HG03139 (cell line): ENCODE measurements around the gene HNRNPA1L2.
"Not testable (repeated sequence)": the region's sequence is repeated elsewhere in the genome, so short reads cannot be mapped to it uniquely, and the experiment has no call there.

Experiments
- ATAC-seq: cut with Tn5 transposase; IDR thresholded peaks from one replicate; pipeline ENCODE4 v1.9.1; 2021; ENCODE audit not compliant: unreplicated experiment

Gene HNRNPA1L2

DNA sequence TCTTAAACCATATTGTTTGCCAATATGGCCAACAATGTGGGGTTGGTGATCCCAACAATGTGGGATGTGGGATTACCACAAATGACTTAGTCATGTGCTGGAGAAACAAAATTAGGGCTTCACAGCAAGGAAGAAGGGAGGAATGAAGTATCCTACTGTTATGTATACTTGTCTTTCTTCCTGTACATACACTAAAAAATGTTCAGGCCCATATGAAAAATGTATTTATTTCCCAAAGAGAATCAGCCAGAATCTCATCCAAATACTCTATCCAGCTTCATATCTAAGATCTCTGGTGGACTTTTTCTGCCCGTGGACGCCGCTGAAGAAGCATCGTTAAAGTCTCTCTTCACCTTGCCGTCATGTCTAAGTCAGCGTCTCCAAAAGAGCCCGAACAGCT is at the start of gene HNRNPA1L2:
TSS of gene HNRNPA1L2 (plus strand) at position 301 of the 400 bp plus-strand sequence. CDS start at position 363, 62 bp downstream.
- ATAC-seq = no peak

DNA sequence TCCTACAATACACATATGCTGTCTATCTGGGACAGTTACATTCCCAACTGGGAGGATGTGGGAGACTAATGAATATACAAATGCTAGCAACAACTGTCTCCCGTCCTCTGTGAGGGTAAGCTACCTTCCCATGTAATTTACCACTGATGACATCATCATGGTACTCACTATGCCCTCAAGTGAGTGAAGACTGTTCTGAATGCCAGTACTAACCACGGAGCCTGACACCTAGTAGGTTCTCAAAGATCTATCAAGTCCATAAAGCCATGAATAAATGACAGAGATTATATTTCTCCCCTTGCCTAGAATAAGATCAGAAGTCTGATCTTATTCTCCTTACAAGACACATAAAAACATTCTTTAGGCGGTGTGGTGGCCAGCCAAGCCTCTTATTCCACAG is 49.1 kb upstream of the HNRNPA1L2 start:
- ATAC-seq = not testable (repeated sequence)

DNA sequence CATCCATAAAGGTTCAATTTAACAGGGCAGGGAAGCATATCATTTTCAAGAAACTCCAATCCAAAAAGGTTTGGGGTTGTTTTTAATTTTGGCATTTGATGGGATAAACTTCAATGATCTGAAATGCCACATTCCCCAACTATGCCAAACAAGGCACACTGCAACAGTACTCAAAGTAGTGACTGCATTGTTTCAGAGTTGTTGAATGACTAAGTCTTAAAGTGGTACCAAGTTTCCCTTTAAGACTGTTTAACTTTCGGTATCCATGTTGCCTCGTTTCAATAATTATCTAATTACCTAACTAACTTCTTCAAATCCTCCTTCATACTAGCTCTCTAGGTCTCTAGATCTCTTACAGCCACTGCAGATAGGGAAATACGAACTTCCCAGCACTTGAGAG is 48.4 kb upstream of the HNRNPA1L2 start:
- ATAC-seq = not testable (repeated sequence)

DNA sequence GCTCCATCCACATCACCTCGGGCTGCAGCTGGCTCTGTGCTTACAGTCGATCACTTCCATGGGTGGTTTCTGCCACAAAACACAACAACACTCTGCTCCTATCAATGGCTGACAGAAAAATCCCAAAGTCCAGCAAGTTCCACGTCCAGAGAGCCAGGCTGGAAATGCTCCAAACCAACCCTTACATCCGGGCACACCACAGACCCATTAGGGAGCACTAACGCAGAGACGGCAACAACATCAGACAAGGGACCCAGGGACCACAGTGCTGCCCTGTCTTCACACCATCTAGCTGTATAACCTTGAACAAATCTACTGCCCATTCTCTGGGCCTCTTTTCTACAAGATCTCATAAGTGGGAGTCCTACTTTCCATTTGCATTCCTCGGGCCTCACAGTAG is 47.9 kb upstream of the HNRNPA1L2 start:
- not testable (repeated sequence) for ATAC-seq

DNA sequence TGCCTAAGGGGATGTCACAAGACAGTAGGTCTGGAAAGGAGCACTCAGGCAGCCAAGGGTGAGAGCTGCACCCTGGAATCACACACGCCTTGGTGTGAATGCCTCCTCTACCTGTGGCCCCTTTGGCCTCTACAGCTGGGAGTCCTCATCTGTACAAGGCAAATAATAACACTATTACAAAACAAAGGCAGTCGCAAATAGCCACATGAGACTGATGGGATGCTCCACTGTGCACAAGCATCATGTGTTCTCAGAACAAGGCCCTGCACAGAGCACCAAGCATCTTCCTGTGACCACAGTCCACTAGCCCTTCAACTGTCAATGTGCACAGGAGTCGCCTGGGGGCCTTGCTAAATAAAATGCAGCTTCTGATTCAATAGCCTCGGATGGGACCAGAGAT is 44.6 kb upstream of the HNRNPA1L2 start:
- no peak for ATAC-seq

DNA sequence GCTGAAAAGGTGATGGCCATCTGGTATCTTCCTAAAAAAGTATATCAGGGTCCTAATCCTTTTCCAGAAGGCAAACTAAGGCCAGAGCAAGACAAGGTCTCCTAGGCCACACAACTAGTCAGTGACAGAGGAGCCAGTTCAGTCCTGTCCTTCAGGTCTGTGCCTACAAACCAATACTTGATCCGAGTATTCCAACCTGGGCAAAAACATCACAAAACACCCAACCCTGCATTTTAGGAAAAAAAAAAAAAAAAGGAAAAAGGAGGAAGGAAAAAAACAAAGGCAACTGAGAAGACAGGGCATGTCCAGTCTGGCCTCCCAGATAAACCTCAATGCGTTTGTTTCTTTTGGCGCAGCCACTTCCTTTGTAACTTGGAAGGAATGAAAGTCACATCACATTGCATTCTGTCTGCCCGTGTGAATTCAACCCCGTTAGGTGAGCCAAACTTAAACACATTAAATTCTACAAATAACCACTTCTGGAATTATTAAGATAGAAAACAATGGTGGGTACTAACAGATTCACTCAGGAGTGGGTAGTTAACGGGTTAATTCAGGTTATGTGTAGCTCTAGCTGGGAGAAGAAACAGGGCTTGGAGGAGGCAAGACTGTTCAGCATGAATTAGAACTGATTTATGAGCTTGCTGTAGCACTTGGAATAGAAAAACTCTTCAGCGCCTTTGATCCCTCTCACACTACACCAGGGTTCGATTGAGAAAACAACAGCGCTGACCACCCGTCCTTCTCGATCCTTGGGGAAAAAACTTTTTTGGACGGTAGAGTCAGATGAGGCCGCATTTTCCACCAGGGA is 43.0 kb upstream of the HNRNPA1L2 start:
- ATAC-seq = peak; percentile 13

DNA sequence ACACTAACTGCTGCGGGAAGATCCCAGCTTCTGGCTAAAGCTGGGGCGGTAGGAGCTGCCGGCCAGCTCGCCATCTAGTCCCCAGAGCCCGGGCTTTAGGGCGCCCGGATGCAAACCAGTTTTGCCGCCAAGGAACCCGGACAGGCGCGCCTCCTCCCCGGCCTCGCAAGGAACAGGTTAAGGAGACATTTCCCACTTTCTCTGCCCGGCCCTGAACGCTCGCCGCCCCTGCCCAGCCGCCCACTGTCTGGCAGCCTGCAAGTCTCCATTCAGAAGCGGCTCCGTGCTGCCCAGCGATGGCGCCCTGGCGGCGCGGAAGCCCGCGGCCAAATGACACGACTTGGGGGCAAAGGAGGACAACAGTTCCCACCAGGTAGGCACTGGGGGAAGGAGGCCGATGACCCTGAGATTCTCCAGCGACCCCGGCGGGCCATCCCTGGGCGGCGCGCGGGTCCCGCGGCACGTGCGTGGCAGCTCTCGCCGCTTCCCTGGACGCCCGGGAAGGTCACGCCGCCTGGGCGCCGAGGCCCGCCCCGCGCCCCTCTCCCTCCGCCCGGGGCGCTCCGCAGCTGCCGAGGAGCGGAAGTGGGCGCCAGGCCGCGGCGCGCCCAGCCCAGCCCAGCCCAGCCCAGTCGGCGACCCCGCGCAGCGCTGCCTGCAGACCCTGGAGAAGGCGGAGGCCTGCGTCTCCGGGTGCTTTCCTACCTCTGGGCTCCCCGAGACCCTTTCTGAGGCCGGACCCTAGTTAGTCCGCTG is 42.2 kb upstream of the HNRNPA1L2 start:
- peak; percentile 66 for ATAC-seq

DNA sequence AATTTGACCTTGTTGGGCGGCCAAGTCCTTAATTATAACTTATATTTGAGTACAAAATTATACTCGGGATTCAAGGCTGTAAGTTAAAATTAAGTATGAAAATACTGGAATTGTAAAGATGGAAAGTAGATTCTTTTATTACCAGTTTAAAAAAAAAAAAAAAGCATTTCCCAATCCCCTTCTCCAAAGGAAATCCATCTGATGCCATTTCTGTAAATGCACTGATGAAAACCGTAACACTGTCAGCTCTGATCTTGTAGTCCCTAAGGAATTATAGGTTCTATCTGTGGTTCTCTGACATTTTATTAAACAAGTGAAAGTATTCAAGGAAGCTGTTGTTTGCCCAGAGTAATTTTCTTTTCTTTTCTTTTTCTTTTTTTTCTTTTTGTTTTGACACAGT is 41.6 kb upstream of the HNRNPA1L2 start:
- no peak for ATAC-seq

DNA sequence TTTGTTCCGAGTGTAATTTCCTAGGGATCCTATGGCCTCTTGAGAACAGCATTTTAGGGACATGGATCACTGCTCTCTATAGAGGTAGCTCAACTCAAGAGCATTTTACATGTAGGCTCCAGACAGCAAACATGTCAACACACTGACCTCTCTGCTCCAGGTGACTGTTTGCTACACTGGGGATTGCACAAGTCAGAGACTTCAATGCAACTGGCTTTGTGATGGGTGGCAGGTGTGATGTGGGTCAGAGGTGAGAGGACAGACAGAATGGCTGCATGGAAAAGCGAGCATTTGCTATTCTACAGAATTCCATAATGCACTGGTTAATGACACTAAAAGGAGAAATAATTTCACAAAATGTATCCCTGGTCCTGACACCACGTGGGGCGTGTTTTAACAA is 38.9 kb upstream of the HNRNPA1L2 start:
- not testable (repeated sequence) for ATAC-seq

DNA sequence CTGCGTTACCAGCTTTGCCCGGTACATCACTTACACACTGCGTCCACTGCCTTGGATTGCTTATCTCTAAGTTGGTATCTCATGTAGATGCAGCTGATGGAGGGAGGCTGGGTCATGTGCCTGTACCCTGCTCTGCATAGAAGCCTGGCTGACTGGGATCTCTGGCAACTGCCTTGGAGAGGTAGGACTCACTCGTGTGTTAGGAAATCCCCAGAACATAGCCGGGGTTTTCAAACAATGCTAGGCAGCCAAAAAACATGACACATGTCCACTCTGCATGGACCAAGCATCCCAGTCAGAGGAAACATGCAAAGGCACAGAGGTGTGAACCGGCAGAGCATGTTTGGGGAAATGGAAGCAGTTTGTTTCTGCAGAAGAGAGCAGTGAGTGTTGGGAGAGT is 36.1 kb upstream of the HNRNPA1L2 start:
- not testable (repeated sequence) for ATAC-seq

DNA sequence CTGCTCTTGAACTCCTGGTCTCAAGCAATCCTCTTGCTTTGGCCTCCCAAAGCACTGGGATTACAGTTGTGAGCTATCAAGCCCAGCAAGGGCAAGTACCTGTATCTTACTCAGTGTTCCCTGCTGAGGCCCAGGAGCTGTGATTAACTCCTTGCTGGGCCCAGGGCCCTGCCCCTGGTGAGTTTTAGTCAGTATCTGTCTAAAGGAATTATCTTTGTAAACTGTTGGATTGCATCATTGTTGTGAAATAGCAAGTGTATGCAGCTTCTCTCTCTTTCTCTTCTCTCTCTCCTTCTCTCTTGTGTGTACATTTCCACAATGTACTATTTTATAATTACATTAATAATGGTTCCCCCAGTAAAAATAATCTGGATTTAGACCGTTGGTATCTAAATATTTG is 35.4 kb upstream of the HNRNPA1L2 start:
- ATAC-seq = not testable (repeated sequence)

DNA sequence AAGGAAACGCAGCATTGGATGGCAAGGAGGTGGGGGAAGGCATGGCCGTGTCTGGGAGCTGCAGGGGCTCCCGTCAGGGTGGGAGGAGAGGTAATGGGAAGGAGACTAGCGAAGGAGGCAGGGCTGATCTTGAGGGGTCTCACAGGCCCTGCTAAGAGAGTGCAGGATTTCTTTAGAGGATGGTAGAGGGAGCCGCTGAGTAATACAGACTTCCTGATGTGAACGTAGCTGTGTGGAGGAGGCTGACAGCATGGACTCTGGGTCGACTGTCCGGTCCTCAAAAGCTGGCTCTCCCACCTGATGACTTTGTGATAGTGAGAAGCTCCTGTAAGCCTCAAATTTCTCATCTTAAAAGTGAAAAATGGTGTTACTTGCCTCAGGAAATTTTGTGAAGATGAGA is 34.0 kb upstream of the HNRNPA1L2 start:
- ATAC-seq = not testable (repeated sequence)

DNA sequence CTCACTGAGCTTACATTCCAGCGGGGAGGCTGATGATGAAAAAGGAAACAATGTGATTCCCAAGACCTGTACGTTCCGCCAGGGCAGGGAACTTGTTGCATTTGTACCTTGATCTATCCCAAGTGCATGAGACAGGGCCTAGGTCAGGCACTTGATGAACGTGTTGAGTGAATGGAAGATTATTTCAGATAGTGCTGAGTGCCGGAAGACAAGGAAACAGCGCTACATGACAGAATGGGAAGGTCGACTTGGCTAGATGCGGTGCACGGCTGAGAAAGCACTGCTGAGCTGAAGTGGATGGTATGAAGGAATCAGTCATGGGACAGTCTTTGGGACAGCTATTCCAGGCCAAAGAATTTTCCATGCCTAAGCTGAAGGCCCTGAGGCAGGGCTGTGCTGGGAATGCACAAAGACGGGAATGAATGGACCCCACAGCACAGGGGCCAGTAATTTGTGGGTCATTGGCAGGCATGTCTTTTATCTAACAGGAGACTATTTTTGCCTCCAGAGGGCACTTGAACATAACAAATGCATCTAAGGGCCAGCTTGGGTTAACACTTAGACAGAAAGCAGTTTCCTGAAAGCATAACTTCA is 33.1 kb upstream of the HNRNPA1L2 start:
- ATAC-seq = not testable (repeated sequence)

DNA sequence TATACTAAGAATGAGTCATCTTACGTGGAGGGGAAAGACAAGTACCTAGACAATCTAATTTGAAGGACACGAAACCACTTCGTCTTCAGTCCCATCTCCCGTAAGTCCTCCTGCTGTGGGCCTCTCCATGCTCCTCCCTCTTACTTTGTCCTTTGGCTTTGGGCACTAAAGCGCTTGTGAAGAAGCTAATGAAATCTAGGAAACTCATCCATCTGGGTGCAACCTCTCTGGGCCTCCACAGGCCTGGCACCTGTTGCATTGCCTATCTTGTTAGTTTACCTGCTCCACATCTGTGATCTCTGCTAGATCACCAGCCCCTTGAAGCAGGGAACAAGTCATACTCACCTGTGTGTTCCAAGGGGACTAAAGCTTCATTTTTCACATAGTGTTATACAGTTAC is 32.1 kb upstream of the HNRNPA1L2 start:
- not testable (repeated sequence) for ATAC-seq

DNA sequence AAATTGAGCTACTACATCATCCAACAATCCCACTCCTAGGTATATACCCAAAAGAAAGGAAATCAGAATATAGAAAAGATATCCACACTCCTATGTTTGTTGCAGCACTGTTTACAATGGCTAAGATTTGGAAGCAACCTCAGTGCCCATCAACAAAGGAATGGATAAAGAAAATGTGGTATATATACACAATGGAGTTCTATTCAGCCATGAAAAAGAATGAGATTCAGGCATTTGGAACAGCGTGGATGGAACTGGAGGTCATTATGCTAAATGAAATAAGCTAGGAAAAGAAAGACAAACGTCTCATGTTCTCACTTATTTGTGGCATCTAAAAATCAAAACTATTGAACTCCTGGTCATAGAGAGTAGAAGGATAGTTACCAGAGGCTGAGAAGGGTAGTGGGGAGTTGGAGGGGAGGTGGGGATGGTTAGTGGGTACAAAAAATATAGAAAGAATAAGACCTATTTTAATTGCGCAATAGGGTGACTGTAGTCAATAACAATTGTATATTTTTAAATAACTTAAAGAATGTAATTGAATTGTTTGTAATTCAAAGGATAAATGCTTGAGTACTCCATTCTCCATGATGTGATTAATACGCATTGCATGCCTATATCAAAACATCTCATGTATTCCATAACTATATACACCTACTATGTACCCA is 27.0 kb upstream of the HNRNPA1L2 start:
- no peak for ATAC-seq

DNA sequence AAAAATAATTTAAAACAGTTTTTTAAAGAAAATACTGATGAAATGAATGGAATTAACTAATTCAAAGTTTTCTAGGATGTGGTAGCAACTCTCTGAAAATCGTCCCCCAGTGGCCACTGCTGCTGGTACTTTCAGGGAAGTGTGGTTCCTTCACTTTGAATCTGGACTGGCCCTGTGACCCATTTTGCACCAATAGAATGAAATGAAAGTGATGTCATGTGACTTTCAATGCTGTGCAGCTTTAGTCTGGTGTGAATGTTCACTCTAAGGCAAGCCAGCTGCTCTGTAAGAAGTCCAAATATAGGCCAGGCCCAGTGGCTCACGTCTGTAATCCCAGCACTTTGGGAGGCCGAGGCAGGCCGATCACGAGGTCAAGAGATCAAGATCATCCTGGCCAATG is 26.4 kb upstream of the HNRNPA1L2 start:
- ATAC-seq = no peak

DNA sequence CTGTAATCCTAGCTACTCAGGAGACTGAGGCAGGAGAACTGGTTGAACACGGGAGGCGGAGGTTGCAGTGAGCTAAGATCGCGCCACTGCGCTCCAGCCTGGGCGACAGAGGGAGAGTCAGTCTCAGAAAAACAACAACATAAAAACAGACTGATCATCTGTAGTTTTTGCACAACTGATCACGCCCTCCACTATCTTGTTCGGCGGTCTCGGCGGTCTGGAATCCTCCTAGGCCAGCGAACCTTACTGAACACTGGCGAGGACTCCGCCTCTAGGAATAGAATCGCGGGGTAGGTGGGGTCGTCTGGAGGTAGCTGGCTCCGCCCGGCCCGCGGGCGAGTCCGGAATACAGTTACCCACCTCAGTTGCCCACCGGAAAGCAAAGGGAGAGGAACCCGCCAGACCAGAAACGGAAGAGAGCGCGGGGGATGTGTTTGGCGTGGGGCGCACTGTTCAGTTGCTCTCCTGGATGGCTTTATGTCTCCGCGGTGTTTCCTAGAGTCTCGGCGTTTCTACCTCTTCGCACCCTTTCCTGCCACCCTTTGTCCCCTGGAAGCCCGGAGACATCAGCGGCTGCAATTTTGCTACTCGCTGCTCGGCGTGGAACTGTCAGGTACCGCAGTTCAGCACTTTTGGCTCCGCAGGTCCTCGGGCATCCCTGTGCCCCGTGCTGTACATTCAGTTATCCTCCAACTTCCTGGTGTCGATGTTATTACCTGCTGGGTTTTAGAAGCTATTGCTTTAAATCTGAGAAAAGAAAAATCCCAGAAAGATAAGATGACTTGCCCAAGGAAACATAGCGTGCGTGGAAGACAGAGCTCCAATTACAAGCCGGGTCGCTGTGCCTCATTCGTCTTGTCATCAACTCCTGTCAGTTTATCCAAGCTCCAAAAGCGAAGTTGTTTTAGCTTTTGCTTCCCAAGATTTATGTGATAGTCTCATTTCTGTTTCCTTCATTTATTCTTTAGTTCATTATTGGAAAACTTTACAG is 24.9 kb upstream of the HNRNPA1L2 start:
- ATAC-seq = peak; percentile 95

DNA sequence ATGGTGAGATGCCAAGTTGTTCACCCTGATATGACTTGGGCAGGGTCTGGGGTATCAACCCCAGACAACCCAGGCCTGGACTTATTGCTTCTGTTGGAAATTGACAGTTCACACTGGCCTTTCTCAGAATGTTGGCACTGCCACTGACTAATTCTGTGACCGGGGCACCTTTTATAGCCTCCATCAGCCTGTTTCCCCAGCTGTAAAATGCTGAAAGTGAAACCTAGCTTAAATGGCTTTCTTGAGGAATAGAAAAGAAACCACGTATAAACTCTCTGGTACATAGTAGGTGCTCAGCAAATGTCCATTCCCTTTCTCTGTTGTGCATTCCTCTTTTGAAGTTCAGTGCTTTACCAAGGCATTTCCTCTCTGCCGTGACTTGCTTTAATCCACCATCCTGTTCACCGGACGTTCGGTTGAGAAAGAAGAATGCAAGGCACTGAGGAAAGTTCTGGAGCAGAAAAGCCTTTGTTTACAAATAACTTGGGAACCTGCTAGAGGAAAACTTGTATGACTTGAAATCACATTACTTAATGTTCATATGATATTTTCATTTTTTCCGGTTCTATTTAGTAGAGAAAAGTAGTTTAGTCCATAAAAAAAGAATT is 11.0 kb upstream of the HNRNPA1L2 start:
- not testable (repeated sequence) for ATAC-seq

DNA sequence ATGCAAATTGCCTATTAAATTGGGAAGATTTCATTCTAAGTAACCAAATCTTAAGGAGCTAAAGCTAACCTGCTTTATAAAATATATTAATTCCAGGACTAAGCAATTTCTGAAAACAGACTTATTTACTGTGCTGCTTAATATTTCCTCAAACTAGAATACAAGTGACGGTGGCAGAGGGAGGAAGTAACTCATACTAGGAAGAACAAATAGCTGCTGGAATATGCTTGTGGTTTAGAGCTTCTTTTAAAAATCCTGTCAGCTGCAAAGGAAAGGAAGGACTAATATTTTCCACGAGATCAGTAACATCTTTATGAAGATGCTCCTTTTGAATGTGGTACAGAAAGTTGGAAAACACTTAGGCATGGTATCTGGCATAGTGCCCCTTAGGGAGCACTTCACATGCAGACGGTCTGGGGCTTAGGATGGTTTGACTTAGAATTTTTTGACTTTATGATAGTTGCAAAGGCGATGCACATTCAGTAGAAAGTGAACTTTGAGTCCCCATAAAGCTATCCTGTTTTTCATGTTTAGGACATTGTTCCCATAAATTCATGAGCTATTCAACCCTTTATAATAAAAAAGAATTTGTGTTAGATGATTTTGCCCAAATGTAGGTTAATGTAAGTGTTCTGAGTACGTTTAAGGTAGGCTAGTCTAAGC is 3.4 kb upstream of the HNRNPA1L2 start:
- no peak for ATAC-seq
